GM12874 (cell line): ENCODE measurements around the gene IL1R2.

Experiments used
- TF ChIP-seq, protein P1 (sequence below): IDR thresholded peaks from 2 replicates; pipeline ENCODE4 v1.5.1; 2011; ENCODE audit warnings: low read depth, mild to moderate bottlenecking, control low read depth, low read length, moderate library complexity; ENCODE audit not compliant: insufficient read depth

IL1R2 gene

GRCh38 chr2:102062802-102063201 is 71.0 kb downstream of the IL1R2 start:
- TF ChIP-seq, protein P1, sequence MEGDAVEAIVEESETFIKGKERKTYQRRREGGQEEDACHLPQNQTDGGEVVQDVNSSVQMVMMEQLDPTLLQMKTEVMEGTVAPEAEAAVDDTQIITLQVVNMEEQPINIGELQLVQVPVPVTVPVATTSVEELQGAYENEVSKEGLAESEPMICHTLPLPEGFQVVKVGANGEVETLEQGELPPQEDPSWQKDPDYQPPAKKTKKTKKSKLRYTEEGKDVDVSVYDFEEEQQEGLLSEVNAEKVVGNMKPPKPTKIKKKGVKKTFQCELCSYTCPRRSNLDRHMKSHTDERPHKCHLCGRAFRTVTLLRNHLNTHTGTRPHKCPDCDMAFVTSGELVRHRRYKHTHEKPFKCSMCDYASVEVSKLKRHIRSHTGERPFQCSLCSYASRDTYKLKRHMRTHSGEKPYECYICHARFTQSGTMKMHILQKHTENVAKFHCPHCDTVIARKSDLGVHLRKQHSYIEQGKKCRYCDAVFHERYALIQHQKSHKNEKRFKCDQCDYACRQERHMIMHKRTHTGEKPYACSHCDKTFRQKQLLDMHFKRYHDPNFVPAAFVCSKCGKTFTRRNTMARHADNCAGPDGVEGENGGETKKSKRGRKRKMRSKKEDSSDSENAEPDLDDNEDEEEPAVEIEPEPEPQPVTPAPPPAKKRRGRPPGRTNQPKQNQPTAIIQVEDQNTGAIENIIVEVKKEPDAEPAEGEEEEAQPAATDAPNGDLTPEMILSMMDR, result no peak

GRCh38 chr2:102063487-102063911 is 71.7 kb downstream of the IL1R2 start:
- TF ChIP-seq, protein P1, result no peak

DNA sequence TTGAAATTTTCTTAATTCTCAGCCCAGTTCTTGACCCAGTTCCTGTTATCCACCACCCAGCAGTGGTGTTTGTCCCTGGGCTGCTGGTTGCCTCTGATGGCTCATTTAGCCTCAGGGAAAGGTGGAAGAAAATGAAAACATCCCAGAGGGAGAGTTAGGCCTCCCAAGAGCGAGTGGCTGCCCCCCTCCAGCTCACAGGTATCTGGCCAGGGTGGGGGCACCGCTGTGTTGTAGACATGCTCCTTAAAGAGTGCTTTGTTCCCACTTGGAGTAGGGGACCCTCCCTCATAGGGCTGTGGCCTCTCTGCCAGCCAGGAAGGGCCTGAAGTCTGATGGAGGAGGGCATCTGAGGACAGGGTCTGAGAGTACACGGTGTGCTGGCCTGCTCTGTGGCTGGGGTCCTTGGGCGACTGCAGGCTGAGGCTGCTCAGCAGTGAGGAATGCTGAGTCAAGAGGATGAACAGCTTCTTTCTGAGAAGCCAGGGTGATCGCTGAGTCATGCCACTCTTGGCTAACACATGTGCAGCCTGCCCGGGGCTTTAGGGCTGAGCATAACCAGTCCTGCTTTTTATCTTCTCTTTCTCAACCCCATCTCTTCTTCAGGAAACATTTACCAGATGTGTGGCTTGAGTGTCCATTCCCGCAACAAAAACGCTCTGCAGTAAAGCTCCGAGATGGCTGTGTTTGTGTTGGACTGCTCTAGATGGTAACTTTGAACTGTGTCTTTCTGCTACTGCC is 72.3 kb downstream of the IL1R2 start:
- TF ChIP-seq, protein P1, result no peak

DNA sequence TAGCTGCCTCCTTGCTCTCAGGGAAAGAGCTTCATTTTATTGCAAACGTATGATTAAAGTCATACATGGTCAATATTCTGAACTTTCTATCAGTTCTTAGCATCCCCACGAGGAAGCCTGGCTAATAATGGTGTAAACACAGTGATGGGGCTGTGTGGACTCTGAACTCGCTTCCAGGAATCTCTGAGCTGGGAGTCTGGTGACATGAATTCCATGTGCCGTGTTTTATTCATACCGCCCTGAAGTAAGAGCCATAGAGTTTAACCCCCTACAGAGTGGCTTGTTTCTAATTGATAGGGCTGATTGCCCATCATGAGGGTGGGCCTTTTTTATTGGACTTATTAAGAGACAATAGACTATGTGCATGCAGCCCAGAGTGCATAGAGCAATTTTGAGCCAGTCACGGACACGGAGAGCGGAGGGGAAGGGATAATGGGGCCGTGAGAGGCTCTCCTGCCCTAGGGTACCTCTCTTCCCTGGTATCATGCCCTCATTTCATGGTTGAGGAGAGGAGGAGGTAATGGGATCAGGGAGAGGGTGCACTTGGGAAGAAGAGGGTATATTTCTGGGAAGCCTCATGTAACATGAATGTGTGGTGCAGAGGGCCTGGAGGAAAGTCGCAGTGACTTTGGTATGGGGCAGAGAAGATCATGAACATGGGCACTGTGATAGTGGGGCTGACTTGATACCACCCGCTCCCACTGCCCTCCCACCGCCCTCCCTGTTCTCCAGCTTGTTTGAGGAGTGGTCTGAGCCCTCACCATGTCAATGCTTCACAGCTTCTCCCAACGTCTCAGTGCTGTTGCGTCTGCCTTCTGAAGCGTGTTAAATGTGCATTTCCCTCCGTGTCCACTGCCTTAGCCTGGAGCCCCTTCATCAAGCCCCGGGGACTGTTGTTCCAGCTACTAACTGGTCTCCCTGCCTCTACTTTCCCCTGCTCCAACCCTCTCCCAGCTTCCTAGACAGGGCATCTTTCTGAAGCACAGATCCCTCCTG is 73.2 kb downstream of the IL1R2 start:
- TF ChIP-seq, protein P1, result no peak

- TF ChIP-seq, protein P1, result no peak
Measured at GRCh38 chr2:102065675-102066252, 74.0 kb downstream of the IL1R2 start.

DNA sequence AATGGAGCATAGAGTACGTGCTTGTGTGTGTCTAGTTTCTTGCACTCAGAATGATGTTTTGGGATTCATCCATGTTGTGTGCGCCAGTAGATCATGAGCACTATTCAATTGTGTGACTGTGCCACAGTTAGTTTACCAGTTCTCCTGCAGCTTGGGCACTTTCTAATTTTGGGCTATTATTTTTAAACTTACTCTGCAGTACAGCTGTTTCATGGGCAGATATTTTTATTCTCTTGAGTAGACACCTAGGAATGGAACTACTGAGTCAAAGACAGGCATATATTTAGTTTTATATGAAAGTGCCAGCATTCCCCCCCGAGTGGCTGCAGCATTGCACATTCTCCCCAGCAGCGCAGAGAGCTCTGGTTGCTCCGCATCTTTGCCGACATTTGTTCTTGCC is 74.8 kb downstream of the IL1R2 start:
- TF ChIP-seq, protein P1, result no peak

DNA sequence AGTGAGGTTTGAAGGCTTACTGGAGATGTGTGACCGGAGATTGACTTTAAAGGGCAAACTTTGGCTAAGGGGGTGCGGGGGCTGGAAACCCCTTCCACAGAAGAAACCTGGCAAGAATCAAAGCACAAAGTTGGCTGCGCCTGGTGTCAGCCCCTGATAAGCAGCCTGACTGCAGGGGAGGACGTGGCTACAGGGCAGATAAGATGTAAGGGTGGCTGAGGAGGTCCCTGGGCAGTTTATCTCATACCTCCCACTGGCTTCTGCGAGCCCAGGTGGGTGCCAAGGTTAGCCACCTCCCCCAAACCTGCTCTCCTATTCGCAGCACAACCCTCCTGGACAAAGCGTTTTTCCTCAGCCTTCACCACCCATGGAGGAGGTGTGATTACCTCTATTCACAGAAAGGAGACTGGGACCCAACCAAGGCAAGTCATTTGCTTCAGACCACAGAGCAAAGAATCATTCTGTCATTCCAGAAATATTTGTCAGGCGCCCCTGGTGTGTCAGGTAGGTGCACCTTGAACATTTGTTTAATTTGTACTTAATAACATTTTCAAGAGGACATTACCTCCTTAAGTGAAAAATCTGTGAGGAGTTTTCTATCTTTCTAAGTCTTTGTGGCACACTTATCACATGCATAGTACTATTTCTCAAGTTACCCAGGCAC is 77.7 kb downstream of the IL1R2 start:
- TF ChIP-seq, protein P1, result no peak
